Measurements from ENCODE around the gene SLC23A2.
"Not testable (repeated sequence)": the region's sequence is repeated elsewhere in the genome, so short reads cannot be mapped to it uniquely, and the experiment has no call there.

GRCh38 chr20:4878099-4878498 lies 123.2 kb downstream of the SLC23A2 start:
- not testable (repeated sequence) for TF ChIP-seq EZH2 (IDR thresholded peaks at IDR 0.05; ENCODE audit: insufficient read depth, poor library complexity, severe bottlenecking); EZH2phosphoT487 (IDR thresholded peaks at IDR 0.05; ENCODE audit: insufficient read depth, low read depth)
